VCaP (cell line): ENCODE data around the gene ZNF778.

ENCODE experiments used
- H3K27ac ChIP-seq: fragments of 450-650 bp; 2 replicates; pipeline ENCODE4 v1.5.1; 2017
- CTCF ChIP-seq: fragments of 450-650 bp; conservative IDR thresholded peaks from 2 replicates; pipeline ENCODE4 v1.5.1; 2017; ENCODE audit warnings: mild to moderate bottlenecking, moderate library complexity

Gene ZNF778

GRCh38 chr16:89194340-89195311 is 22.9 kb upstream of the ZNF778 start:
- TF ChIP-seq CTCF = no peak
- no peak overlapping the region for H3K27ac ChIP-seq

- TF ChIP-seq CTCF = no peak
- no peak overlapping the region for H3K27ac ChIP-seq
These were observed 21.9 kb upstream of the ZNF778 start for GRCh38 chr16:89195521-89196171.

- no peak overlapping the region for H3K27ac ChIP-seq
- TF ChIP-seq CTCF = no peak
These were observed 20.4 kb upstream of the ZNF778 start for GRCh38 chr16:89197033-89197632.

GRCh38 chr16:89197633-89198416 is 19.7 kb upstream of the ZNF778 start:
- TF ChIP-seq CTCF = no peak
- H3K27ac ChIP-seq = no peak overlapping the region

GRCh38 chr16:89198417-89199240 is 18.9 kb upstream of the ZNF778 start:
- TF ChIP-seq CTCF = no peak
- no peak overlapping the region for H3K27ac ChIP-seq

- no peak overlapping the region for H3K27ac ChIP-seq
- no peak for TF ChIP-seq CTCF
These were observed 18.0 kb upstream of the ZNF778 start for GRCh38 chr16:89199241-89200123.
